Measurements from ENCODE around the gene TLR7.

Gene TLR7

DNA sequence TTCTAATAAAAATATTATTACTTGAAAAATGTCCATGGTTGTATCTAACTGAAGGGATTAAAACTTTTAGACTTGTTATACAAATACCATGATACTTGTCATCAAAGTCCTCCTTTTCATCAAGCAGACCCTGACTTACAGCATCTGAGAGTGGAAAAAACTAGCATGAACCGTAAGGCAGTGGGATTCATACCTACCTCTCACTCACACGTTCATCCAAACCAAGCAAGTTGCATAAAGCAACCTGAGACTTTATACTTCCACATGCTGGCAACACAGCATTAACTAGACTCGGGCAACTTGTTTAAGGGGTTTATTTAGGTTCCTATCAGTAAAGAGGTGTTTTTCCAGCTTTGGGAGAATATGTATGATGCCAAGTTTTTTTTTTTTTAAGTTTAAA is 22.6 kb upstream of the TLR7 start:
- Histone ChIP-seq H3K4me3 (ENCODE audit: low read depth, low read length) (no peak overlapping the region), H4K91ac (ENCODE audit: low read depth, low read length) (no peak overlapping the region), H2BK5ac (ENCODE audit: low read depth, low read length, poor library complexity) (no peak overlapping the region), H4K8ac (ENCODE audit: low read depth, low read length) (no peak overlapping the region), H3K36me3 (ENCODE audit: control insufficient read depth in 1 of 2, insufficient read depth in 2 of 2, low read length in 2 of 2) (no peaks in the 10 kb centered on the region), H3K14ac (ENCODE audit: low read length) (no peak overlapping the region), H4K12ac (ENCODE audit: low read depth, low read length) (no peak overlapping the region), H3K79me1 (ENCODE audit: low read length) (no peaks in the 10 kb centered on the region), H3K23ac (ENCODE audit: low read length) (no peak overlapping the region), H2AFZ (ENCODE audit: insufficient read depth, low read length, poor library complexity) (no peak overlapping the region), H3K4me2 (ENCODE audit: low read length) (no peak overlapping the region), H3K27ac (ENCODE audit: low read depth, low read length) (no peak overlapping the region), H2BK12ac (ENCODE audit: low read length) (no peak overlapping the region), H3K4ac (ENCODE audit: low read depth, low read length) (no peak overlapping the region), H3K79me2 (ENCODE audit: control insufficient read depth, insufficient read depth, low read length, poor library complexity) (no peaks in the 10 kb centered on the region), H3K18ac (ENCODE audit: low read length) (no peak overlapping the region), H3K9me3 (ENCODE audit: insufficient read depth, low read depth, low read length) (no peaks in the 10 kb centered on the region), H3K9ac (ENCODE audit: low read length) (no peak overlapping the region), H2BK120ac (ENCODE audit: insufficient read depth, low read length, poor library complexity) (no peak overlapping the region), H2AK5ac (ENCODE audit: low read length) (no peak overlapping the region), H3K27me3 (ENCODE audit: insufficient read depth, low read length) (no peaks in the 10 kb centered on the region), H3K4me1 (ENCODE audit: control insufficient read depth in 1 of 2, insufficient read depth in 2 of 2, low read length in 2 of 2) (no peaks in the 10 kb centered on the region)
- DNase-seq: no peak
- WGBS (ENCODE audit: extremely low coverage, insufficient coverage, insufficient read length): no CpG with 5 or more reads among the region's 3 CpGs

DNA sequence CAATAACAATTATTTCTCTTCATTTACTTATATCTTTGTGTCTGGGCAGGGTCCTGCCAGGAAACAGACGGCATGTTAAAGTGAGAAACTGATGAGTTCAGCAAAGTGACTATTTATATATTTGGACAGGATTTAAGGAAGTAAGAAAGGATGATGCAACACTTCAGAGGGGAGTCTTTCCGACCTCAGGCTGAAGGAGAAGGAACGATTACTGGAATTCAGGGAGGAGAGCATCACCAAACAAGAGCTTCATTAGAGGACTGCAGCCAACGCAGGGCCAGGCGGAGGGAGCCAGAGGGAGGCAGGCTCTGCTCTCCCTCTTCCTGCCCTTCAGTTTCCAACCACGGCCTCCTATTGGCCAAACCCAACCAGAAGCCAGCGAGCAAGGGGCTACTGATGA is 1.5 kb upstream of the TLR7 start:
- Histone ChIP-seq H3K79me2 (ENCODE audit: control insufficient read depth, insufficient read depth, low read length, poor library complexity) (no peaks in the 10 kb centered on the region), H4K91ac (ENCODE audit: low read depth, low read length) (no peak overlapping the region), H3K36me3 (ENCODE audit: control insufficient read depth in 1 of 2, insufficient read depth in 2 of 2, low read length in 2 of 2) (no peaks in the 10 kb centered on the region), H3K14ac (ENCODE audit: low read length) (no peak overlapping the region), H3K27me3 (ENCODE audit: insufficient read depth, low read length) (no peaks in the 10 kb centered on the region), H4K8ac (ENCODE audit: low read depth, low read length) (no peak overlapping the region), H3K79me1 (ENCODE audit: low read length) (peaks cover 5% of the 10 kb centered on the region), H3K18ac (ENCODE audit: low read length) (no peak overlapping the region), H2BK5ac (ENCODE audit: low read depth, low read length, poor library complexity) (no peak overlapping the region), H2BK12ac (ENCODE audit: low read length) (no peak overlapping the region), H3K4me1 (ENCODE audit: control insufficient read depth in 1 of 2, insufficient read depth in 2 of 2, low read length in 2 of 2) (peaks cover 0 to 2% of the 10 kb centered on the region in 2 experiments), H3K27ac (ENCODE audit: low read depth, low read length) (no peak overlapping the region), H3K23ac (ENCODE audit: low read length) (no peak overlapping the region), H3K9me3 (ENCODE audit: insufficient read depth, low read depth, low read length) (no peaks in the 10 kb centered on the region), H3K4ac (ENCODE audit: low read depth, low read length) (no peak overlapping the region), H2BK120ac (ENCODE audit: insufficient read depth, low read length, poor library complexity) (no peak overlapping the region), H2AFZ (ENCODE audit: insufficient read depth, low read length, poor library complexity) (no peak overlapping the region), H4K12ac (ENCODE audit: low read depth, low read length) (no peak overlapping the region), H3K4me3 (ENCODE audit: low read depth, low read length) (no peak overlapping the region), H3K9ac (ENCODE audit: low read length) (no peak overlapping the region), H3K4me2 (ENCODE audit: low read length) (no peak overlapping the region), H2AK5ac (ENCODE audit: low read length) (no peak overlapping the region)
- no CpG with 5 or more reads among the region's 7 CpGs for WGBS (ENCODE audit: extremely low coverage, insufficient coverage, insufficient read length)
- DNase-seq: no peak

DNA sequence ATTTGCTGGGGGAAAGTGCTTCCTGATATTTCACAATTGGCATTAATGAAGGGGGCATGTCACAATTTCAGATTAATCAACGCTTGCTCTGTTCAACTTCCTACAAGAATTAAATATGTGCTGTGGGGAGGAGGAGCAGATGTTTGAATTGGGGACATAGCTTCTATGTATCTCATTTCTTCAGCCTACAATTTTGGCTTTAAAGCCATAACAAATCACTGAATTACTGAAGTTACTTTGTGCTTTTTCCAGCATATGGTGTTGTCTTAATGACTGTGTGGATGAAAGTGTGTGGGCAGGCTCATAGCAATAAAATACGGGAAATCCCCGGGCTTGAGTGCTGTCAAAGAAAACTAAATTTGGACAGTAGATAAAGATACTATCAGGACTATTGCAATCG is 813 bp downstream of the TLR7 start:
- Histone ChIP-seq H3K9me3 (ENCODE audit: insufficient read depth, low read depth, low read length) (no peaks in the 10 kb centered on the region), H3K79me1 (ENCODE audit: low read length) (peaks cover 12% of the 10 kb centered on the region), H2AFZ (ENCODE audit: insufficient read depth, low read length, poor library complexity) (no peak overlapping the region), H2BK12ac (ENCODE audit: low read length) (no peak overlapping the region), H2BK120ac (ENCODE audit: insufficient read depth, low read length, poor library complexity) (no peak overlapping the region), H3K4ac (ENCODE audit: low read depth, low read length) (no peak overlapping the region), H3K36me3 (ENCODE audit: control insufficient read depth in 1 of 2, insufficient read depth in 2 of 2, low read length in 2 of 2) (no peaks in the 10 kb centered on the region), H3K14ac (ENCODE audit: low read length) (no peak overlapping the region), H3K9ac (ENCODE audit: low read length) (no peak overlapping the region), H3K4me2 (ENCODE audit: low read length) (peak overlapping the region; percentile 10), H3K79me2 (ENCODE audit: control insufficient read depth, insufficient read depth, low read length, poor library complexity) (no peaks in the 10 kb centered on the region), H3K18ac (ENCODE audit: low read length) (no peak overlapping the region), H3K23ac (ENCODE audit: low read length) (no peak overlapping the region), H3K27me3 (ENCODE audit: insufficient read depth, low read length) (no peaks in the 10 kb centered on the region), H3K4me1 (ENCODE audit: control insufficient read depth in 1 of 2, insufficient read depth in 2 of 2, low read length in 2 of 2) (peaks cover 4 to 13% of the 10 kb centered on the region in 2 experiments), H4K8ac (ENCODE audit: low read depth, low read length) (no peak overlapping the region), H3K27ac (ENCODE audit: low read depth, low read length) (peak overlapping the region; percentile 52), H2AK5ac (ENCODE audit: low read length) (no peak overlapping the region), H2BK5ac (ENCODE audit: low read depth, low read length, poor library complexity) (no peak overlapping the region), H3K4me3 (ENCODE audit: low read depth, low read length) (no peak overlapping the region), H4K91ac (ENCODE audit: low read depth, low read length) (no peak overlapping the region), H4K12ac (ENCODE audit: low read depth, low read length) (no peak overlapping the region)
- no CpG with 5 or more reads among the region's 4 CpGs for WGBS (ENCODE audit: extremely low coverage, insufficient coverage, insufficient read length)
- no peak for DNase-seq

DNA sequence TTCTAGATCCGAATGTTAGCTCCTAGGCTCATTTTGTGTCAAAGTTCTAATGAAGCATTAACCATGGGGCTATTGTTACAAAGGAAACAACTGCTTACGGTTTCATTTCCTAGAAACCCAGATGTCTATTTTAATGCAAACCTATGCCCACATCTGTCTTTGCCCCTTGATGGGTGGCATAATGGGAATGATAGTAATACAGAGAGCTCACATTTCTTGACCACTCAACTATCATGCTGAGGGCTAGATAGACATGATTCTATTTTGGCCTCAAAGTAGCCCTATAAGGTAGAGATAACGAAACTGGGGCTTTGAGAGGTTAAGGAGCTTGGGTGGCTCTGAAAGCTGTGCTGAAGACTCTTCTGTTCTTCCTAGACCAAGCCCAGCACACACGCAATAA is 1.9 kb downstream of the TLR7 start:
- no peak overlapping the region for H2BK5ac ChIP-seq (ENCODE audit: low read depth, low read length, poor library complexity)
- H3K18ac ChIP-seq (ENCODE audit: low read length): no peak overlapping the region
- peaks cover 4 to 13% of the 10 kb centered on the region in 2 experiments for H3K4me1 ChIP-seq (ENCODE audit: control insufficient read depth in 1 of 2, insufficient read depth in 2 of 2, low read length in 2 of 2)
- H4K91ac ChIP-seq (ENCODE audit: low read depth, low read length): no peak overlapping the region
- H3K4ac ChIP-seq (ENCODE audit: low read depth, low read length): no peak overlapping the region
- H2BK12ac ChIP-seq (ENCODE audit: low read length): no peak overlapping the region
- H3K9me3 ChIP-seq (ENCODE audit: insufficient read depth, low read depth, low read length): no peaks in the 10 kb centered on the region
- H2AK5ac ChIP-seq (ENCODE audit: low read length): no peak overlapping the region
- H3K27ac ChIP-seq (ENCODE audit: low read depth, low read length): no peak overlapping the region
- peaks cover 12% of the 10 kb centered on the region for H3K79me1 ChIP-seq (ENCODE audit: low read length)
- no CpG with 5 or more reads among the region's 4 CpGs for WGBS (ENCODE audit: extremely low coverage, insufficient coverage, insufficient read length)
- H3K4me2 ChIP-seq (ENCODE audit: low read length): no peak overlapping the region
- no peak overlapping the region for H3K23ac ChIP-seq (ENCODE audit: low read length)
- DNase-seq: no peak
- H2BK120ac ChIP-seq (ENCODE audit: insufficient read depth, low read length, poor library complexity): no peak overlapping the region
- H3K9ac ChIP-seq (ENCODE audit: low read length): no peak overlapping the region
- H3K4me3 ChIP-seq (ENCODE audit: low read depth, low read length): no peak overlapping the region
- H3K14ac ChIP-seq (ENCODE audit: low read length): no peak overlapping the region
- no peaks in the 10 kb centered on the region for H3K36me3 ChIP-seq (ENCODE audit: control insufficient read depth in 1 of 2, insufficient read depth in 2 of 2, low read length in 2 of 2)
- H2AFZ ChIP-seq (ENCODE audit: insufficient read depth, low read length, poor library complexity): no peak overlapping the region
- H4K8ac ChIP-seq (ENCODE audit: low read depth, low read length): no peak overlapping the region
- no peaks in the 10 kb centered on the region for H3K79me2 ChIP-seq (ENCODE audit: control insufficient read depth, insufficient read depth, low read length, poor library complexity)
- no peaks in the 10 kb centered on the region for H3K27me3 ChIP-seq (ENCODE audit: insufficient read depth, low read length)
- no peak overlapping the region for H4K12ac ChIP-seq (ENCODE audit: low read depth, low read length)

Measured in trophoblast cell (in vitro differentiated cells and primary cell).